D721Med (cell line): ENCODE data around the gene BASP1.

Experiments used
- DNase-seq: peaks from one replicate; pipeline ENCODE4 v3.0.0; 2011; ENCODE audit warnings: low spot score; ENCODE audit not compliant: insufficient read length
- FAIRE-seq: peaks from 2 replicates; lab custom pipeline; 2011; peaks lifted over from hg19 to GRCh38; lab: Jason Lieb, UNC
- TF ChIP-seq, protein P1 (sequence below): IDR thresholded peaks from 2 replicates; pipeline ENCODE4 v1.5.1; 2012; ENCODE audit warnings: mild to moderate bottlenecking, control low read depth; ENCODE audit not compliant: insufficient read depth; ENCODE audit errors: missing control alignments

The BASP1 gene

DNA sequence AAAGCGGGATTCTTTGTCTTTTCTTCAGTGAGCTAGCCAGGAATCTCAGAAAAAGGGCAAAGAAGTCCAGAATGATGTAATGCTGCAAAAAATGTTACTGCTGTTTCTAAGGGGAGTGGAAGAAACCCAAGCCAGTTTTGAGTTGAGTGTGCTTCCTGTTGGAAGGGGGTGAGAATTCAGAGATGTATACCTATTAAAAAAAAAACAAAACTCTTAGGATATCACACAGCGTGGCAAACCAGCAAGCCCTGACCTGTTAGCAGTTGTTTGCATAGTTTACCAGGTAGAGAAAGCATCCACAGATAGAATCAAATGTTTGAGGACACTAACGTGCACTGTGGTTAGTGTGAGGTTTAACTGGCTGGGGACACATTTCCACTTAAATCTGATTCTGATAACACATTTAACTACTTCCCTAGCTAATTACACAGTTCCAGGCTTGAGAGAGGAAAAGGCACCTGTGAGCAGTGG lies 11.4 kb downstream of the BASP1 start:
- TF ChIP-seq, protein P1, sequence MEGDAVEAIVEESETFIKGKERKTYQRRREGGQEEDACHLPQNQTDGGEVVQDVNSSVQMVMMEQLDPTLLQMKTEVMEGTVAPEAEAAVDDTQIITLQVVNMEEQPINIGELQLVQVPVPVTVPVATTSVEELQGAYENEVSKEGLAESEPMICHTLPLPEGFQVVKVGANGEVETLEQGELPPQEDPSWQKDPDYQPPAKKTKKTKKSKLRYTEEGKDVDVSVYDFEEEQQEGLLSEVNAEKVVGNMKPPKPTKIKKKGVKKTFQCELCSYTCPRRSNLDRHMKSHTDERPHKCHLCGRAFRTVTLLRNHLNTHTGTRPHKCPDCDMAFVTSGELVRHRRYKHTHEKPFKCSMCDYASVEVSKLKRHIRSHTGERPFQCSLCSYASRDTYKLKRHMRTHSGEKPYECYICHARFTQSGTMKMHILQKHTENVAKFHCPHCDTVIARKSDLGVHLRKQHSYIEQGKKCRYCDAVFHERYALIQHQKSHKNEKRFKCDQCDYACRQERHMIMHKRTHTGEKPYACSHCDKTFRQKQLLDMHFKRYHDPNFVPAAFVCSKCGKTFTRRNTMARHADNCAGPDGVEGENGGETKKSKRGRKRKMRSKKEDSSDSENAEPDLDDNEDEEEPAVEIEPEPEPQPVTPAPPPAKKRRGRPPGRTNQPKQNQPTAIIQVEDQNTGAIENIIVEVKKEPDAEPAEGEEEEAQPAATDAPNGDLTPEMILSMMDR: no peak
- DNase-seq (no peak), FAIRE-seq (no peak)

DNA sequence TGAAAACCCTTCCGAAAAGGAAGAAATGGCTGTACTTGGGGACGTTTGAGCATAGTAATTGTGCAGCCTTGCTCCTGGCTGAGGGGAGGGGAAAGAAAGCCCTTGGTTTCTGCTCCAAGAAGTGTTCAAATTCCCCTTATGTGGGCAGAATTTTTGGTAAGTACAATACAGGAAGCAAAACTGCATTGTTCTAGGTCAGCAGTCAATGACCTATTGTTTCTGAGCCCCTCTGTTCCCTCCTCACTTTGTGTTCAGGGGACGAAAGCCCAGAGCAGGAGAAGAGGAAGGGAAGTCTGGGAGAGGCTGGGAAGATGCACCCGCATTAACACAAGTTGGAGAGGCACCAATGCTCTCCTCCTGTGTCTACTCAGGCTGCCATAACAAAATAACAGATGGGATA lies 11.9 kb downstream of the BASP1 start:
- no peak for FAIRE-seq
- DNase-seq: no peak
- TF ChIP-seq, protein P1: no peak

DNA sequence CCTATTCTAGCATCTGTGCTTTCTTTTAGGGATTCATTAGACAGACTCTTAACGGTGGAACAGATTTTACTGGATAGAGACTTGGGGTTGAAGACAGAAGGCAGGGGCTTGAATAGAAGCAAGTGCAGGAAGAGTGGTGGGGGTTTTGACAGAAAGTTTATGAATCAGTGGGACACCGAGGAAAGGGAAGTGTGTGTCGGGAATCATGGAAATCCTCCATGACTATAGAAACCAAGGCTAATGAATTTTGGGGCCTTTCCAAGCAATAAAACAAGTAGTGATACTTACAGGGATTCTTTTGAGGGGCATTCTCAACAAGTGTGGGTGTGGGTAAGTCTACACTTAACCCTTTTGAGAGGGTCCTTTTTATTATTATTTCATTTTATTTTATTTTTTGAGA lies 12.8 kb downstream of the BASP1 start:
- no peak for FAIRE-seq
- no peak for DNase-seq

DNA sequence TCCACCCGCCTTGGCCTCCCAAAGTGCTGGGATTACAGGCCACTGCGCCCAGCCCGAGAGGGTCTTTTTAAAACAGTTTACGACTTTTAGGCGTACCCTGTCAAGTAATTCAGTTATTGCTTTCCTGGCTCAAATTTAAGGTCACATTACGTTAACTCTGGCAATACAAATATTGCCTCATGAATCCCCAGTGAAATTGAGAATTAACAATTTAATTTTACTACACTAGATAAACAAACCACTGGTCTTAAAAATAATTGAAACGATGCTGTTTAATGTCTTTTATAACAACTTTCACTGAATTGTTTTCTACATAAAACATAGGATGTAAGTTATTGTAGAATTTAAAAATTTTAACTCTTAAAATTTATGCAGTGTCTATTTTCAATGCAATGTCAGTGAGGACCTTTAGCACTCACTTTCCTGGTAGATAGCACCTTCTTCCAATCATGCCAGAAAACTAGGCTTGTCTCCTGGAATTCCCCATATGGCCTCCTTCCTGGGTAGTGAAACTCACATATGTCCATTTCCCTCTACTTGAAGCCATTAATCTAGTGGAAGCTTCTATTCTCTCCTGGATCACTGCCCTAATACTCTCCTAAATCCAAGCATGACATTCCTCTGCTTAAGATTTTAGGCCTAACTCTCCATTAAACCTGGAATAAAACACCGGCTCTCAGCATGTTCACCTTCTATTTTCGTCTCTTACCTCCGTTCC lies 13.5 kb downstream of the BASP1 start:
- TF ChIP-seq, protein P1: no peak
- FAIRE-seq (no peak), DNase-seq (no peak)

More for the DNA sequence above, 12.8 kb downstream of the BASP1 start:
- TF ChIP-seq, protein P1: no peak

DNA sequence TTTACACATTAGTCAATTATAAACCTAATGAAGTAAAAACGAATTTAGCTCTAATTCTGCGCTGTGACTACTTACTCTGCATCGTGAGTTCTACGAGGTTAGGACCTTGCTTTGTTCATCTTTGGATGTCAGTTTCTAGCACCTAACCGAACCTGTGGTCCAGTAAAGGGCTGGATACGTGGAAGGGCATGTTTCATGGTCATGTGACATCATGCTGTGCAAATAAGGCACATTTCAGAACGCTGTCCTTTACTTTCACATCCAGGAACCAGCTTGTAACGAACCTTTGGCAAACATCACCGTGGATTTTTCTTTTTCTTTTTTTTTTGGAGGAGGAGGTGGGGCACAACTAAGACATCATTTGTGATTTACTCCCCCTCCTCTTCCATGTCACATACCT lies 15.0 kb downstream of the BASP1 start:
- no peak for FAIRE-seq
- TF ChIP-seq, protein P1: no peak
- DNase-seq: no peak

DNA sequence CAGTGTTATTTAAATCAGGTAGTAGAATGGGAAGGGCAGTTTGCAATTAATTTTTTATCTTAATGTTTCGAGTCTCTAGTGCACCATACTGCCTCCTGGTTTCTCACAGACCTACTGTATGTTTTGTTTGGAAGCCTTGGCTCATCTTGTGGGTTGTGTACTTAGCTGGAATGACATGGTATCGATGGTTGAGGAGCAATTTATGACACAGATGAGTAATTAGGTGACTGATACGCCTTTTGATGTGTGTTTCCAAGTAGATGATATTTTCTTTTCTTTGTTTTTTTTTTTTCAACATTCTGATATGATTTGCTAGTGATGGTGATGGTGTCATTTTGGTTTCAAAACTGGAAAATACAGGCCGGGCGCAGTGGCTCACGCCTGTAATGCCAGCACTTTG lies 16.1 kb downstream of the BASP1 start:
- TF ChIP-seq, protein P1: no peak
- DNase-seq (no peak), FAIRE-seq (no peak)

DNA sequence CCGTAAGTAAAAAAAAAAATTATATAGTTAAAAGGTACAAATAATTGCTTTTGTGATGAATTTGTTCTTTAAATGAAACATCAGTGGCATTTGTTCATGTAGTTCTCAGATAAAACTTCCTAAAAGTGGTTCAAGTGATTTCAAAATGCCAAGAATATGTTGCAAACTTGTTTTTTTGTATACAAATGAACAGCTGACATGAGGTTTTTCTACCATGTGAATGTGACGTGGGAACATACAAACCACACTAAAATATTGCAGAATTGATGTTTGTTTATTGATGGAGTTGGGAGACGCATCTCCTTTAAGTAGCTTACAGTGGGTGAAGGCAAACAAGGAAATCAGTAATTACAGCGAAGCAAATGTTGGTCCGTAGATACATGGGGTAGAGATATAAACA lies 16.9 kb downstream of the BASP1 start:
- FAIRE-seq (no peak), DNase-seq (no peak)
- TF ChIP-seq, protein P1: no peak
